Measurements from ENCODE around the gene ABL2. TPM values are rescaled to one million over a fixed set of nuclear protein-coding genes. Genes with fewer than 3 reads are reported as not detected.
"Not testable (repeated sequence)": the region's sequence is repeated elsewhere in the genome, so short reads cannot be mapped to it uniquely, and the experiment has no call there.

ABL2 gene
- polyA plus RNA-seq: 8.7 TPM
- long read RNA-seq, donor 1: 0 reads
- long read RNA-seq, donor 2: 0 reads
- long read RNA-seq, donor 3: 0 reads
- long read RNA-seq, donor 4: 0 reads
- long read RNA-seq, donor 5: 0 reads
- long read RNA-seq, donor 6: 0 reads
- long read RNA-seq, donor 7: 0 reads
- long read RNA-seq, donor 8: 0 reads
- long read RNA-seq, donor 9: 0 reads
- long read RNA-seq, donor 10, partial matches to known transcripts: 0 of 1 reads
- long read RNA-seq, donor 10, other reads (novel, unspliced or antisense): 0 of 1 reads
- long read RNA-seq, donor 11, partial matches to known transcripts: 0 of 1 reads
- long read RNA-seq, donor 11, other reads (novel, unspliced or antisense): 0 of 1 reads

DNA sequence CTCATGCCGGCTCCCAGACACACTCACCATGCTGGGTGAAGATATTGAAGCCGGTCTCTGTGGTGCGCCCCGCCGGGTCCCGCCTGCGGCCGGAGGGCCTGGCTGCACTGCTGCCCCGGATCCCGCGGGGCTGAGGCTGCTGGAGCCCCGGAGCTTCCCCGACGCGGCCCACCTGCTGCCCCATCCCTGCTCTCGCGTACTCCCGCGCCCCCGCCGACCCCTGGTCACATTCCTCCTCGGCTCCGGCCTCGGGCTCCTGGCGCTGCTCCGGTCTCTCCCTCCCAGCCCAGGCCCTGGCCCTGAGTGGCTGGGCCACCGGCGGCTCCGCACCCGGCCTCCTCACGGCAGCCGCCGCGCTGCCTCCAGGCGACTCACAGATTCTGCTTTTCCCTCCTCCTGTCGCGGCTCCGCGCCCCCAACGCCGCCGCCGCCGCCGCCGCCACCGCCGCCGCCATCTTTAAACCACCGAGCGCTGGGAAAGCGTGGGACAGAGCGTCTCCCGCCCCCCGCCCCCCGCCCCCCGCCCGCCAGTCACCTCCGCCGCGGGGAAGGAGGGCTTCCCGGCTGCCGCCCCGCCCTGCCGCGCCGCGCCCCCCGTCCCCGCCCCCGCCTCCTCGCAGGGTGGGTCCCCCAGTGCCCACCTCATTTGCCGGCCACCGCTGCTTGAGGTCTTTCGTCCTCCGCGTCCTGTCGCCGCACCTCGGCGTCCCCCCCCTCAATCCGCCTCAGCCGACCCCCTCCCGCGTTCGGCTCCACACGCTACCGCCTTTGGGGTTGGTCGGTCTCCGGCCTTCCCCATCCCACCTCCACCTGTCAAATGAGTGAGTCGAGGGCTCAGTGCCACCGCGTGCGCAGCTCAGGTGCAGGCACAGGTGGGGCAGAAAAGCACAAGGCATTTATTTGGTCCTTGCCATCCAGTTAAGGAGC, at the start of gene ABL2:
TSS of gene ABL2 (minus strand) at position 464 of the 927 bp plus-strand sequence. CDS start at position 184, 280 bp downstream.
- peaks cover 6% of the 10 kb centered on the region for H3K4me1 ChIP-seq (ENCODE audit: control insufficient read depth, insufficient read depth, low read length)
- no peaks in the 10 kb centered on the region for H3K9me3 ChIP-seq (ENCODE audit: control insufficient read depth, low read depth, low read length)
- H3K27ac ChIP-seq (ENCODE audit: low read length): peak within 1 kb of the TSS; percentile 55
- H3K27me3 ChIP-seq (ENCODE audit: control insufficient read depth, insufficient read depth, low read length): no peaks in the 10 kb centered on the region
- peak; percentile 18 to 62 for DNase-seq
- no peaks in the 10 kb centered on the region for H3K36me3 ChIP-seq (ENCODE audit: control insufficient read depth, insufficient read depth, low read length)
- no CpG with 5 or more reads among the region's 94 CpGs for WGBS (ENCODE audit: insufficient coverage, low lambda C conversion rate)
- peak within 1 kb of the TSS; percentile 74 for H3K4me3 ChIP-seq (ENCODE audit: low read length)

GRCh38 chr1:179278920-179279319, 49.4 kb upstream of the ABL2 start:
- Histone ChIP-seq H3K36me3 (ENCODE audit: control insufficient read depth, insufficient read depth, low read length) (no peaks in the 10 kb centered on the region), H3K27ac (ENCODE audit: low read length) (no peak overlapping the region), H3K27me3 (ENCODE audit: control insufficient read depth, insufficient read depth, low read length) (no peaks in the 10 kb centered on the region), H3K4me3 (ENCODE audit: low read length) (no peak overlapping the region), H3K9me3 (ENCODE audit: control insufficient read depth, low read depth, low read length) (peaks cover 3% of the 10 kb centered on the region), H3K4me1 (ENCODE audit: control insufficient read depth, insufficient read depth, low read length) (no peaks in the 10 kb centered on the region)
- no peak for DNase-seq
- no CpG with 5 or more reads among the region's 5 CpGs for WGBS (ENCODE audit: insufficient coverage, low lambda C conversion rate)

- not testable (repeated sequence) for H3K4me1 ChIP-seq (ENCODE audit: control insufficient read depth, insufficient read depth, low read length); H3K27ac ChIP-seq (ENCODE audit: low read length); H3K4me3 ChIP-seq (ENCODE audit: low read length); DNase-seq; H3K9me3 ChIP-seq (ENCODE audit: control insufficient read depth, low read depth, low read length); H3K36me3 ChIP-seq (ENCODE audit: control insufficient read depth, insufficient read depth, low read length); H3K27me3 ChIP-seq (ENCODE audit: control insufficient read depth, insufficient read depth, low read length)
- WGBS (ENCODE audit: insufficient coverage, low lambda C conversion rate): no CpG with 5 or more reads among the region's 5 CpGs
Observed at GRCh38 chr1:179274424-179274823, 44.9 kb upstream of the ABL2 start.

- H3K9me3 ChIP-seq (ENCODE audit: control insufficient read depth, low read depth, low read length): no peaks in the 10 kb centered on the region
- H3K4me1 ChIP-seq (ENCODE audit: control insufficient read depth, insufficient read depth, low read length): no peaks in the 10 kb centered on the region
- no peak for DNase-seq
Observed at GRCh38 chr1:179269071-179269470, 39.6 kb upstream of the ABL2 start.

GRCh38 chr1:179264507-179264906, 35.0 kb upstream of the ABL2 start:
- WGBS (ENCODE audit: insufficient coverage, low lambda C conversion rate): 38% methylated on average over 2 of the region's 3 CpGs
- Histone ChIP-seq H3K27ac (ENCODE audit: low read length) (no peak overlapping the region), H3K4me3 (ENCODE audit: low read length) (no peak overlapping the region)

More at GRCh38 chr1:179269071-179269470, 39.6 kb upstream of the ABL2 start:
- Histone ChIP-seq H3K4me3 (ENCODE audit: low read length) (no peak overlapping the region), H3K27me3 (ENCODE audit: control insufficient read depth, insufficient read depth, low read length) (no peaks in the 10 kb centered on the region), H3K27ac (ENCODE audit: low read length) (no peak overlapping the region), H3K36me3 (ENCODE audit: control insufficient read depth, insufficient read depth, low read length) (no peaks in the 10 kb centered on the region)

GRCh38 chr1:179263121-179263520, 33.6 kb upstream of the ABL2 start:
- Histone ChIP-seq H3K4me1 (ENCODE audit: control insufficient read depth, insufficient read depth, low read length) (peaks cover 3% of the 10 kb centered on the region), H3K27me3 (ENCODE audit: control insufficient read depth, insufficient read depth, low read length) (no peaks in the 10 kb centered on the region), H3K36me3 (ENCODE audit: control insufficient read depth, insufficient read depth, low read length) (no peaks in the 10 kb centered on the region), H3K4me3 (ENCODE audit: low read length) (no peak overlapping the region), H3K9me3 (ENCODE audit: control insufficient read depth, low read depth, low read length) (no peaks in the 10 kb centered on the region), H3K27ac (ENCODE audit: low read length) (no peak overlapping the region)
- peak; percentile 17 to 48 for DNase-seq

More at GRCh38 chr1:179264507-179264906, 35.0 kb upstream of the ABL2 start:
- peaks cover 3% of the 10 kb centered on the region for H3K4me1 ChIP-seq (ENCODE audit: control insufficient read depth, insufficient read depth, low read length)
- no peaks in the 10 kb centered on the region for H3K9me3 ChIP-seq (ENCODE audit: control insufficient read depth, low read depth, low read length)
- no peaks in the 10 kb centered on the region for H3K36me3 ChIP-seq (ENCODE audit: control insufficient read depth, insufficient read depth, low read length)
- H3K27me3 ChIP-seq (ENCODE audit: control insufficient read depth, insufficient read depth, low read length): no peaks in the 10 kb centered on the region
- no peak for DNase-seq

DNA sequence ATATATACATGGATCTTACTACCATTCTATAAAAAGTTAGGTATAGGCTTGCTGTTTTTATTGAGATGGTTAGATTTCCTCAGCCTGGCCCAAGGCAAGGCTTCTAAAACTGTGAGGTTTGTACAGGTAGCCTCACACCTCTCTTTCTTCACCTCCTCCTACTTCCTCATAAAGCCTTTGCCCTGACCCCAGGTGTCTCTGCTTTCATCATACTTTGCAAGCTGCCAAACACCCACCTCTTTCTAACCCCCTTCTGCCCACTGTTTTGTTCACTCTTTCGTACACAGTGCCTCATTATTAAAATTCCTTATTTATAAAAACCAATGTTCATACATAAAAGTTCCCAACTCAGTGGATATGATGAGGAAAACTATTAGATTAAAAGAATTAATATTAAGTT, 32.7 kb upstream of the ABL2 start:
- H3K4me3 ChIP-seq (ENCODE audit: low read length): no peak overlapping the region
- no peaks in the 10 kb centered on the region for H3K36me3 ChIP-seq (ENCODE audit: control insufficient read depth, insufficient read depth, low read length)
- DNase-seq: no peak
- no peak overlapping the region for H3K27ac ChIP-seq (ENCODE audit: low read length)
- WGBS (ENCODE audit: insufficient coverage, low lambda C conversion rate): no CpG with 5 or more reads among the region's 1 CpG
- no peaks in the 10 kb centered on the region for H3K27me3 ChIP-seq (ENCODE audit: control insufficient read depth, insufficient read depth, low read length)
- peaks cover 3% of the 10 kb centered on the region for H3K4me1 ChIP-seq (ENCODE audit: control insufficient read depth, insufficient read depth, low read length)
- H3K9me3 ChIP-seq (ENCODE audit: control insufficient read depth, low read depth, low read length): no peaks in the 10 kb centered on the region

GRCh38 chr1:179253286-179253972, 24.0 kb upstream of the ABL2 start:
- Histone ChIP-seq H3K4me3 (ENCODE audit: low read length) (no peak overlapping the region), H3K36me3 (ENCODE audit: control insufficient read depth, insufficient read depth, low read length) (no peaks in the 10 kb centered on the region), H3K27me3 (ENCODE audit: control insufficient read depth, insufficient read depth, low read length) (no peaks in the 10 kb centered on the region), H3K9me3 (ENCODE audit: control insufficient read depth, low read depth, low read length) (no peaks in the 10 kb centered on the region), H3K27ac (ENCODE audit: low read length) (no peak overlapping the region), H3K4me1 (ENCODE audit: control insufficient read depth, insufficient read depth, low read length) (no peaks in the 10 kb centered on the region)
- no peak for DNase-seq
- WGBS (ENCODE audit: insufficient coverage, low lambda C conversion rate): 100% methylated on average over 1 of the region's 8 CpGs

DNA sequence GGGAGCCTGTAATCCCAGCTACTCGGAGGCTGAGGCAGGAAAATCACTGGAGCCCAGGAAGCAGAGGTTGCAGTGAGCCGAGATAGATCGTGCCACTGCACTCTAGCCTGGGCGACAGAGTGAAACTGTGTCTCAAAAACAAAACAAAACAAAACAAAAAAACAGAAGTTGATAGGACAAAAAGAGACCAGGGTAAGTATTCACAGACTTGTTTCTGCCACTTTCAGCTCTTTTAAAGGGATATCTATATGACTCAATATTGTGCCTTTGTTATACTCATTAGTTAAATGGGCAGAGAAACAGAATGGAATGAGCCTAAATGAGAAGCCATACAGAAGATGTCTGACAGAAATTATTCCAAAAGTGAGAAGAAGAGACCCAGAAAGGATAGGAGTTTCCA, 23.1 kb upstream of the ABL2 start:
- Histone ChIP-seq H3K4me3 (ENCODE audit: low read length) (no peak overlapping the region), H3K9me3 (ENCODE audit: control insufficient read depth, low read depth, low read length) (no peaks in the 10 kb centered on the region), H3K36me3 (ENCODE audit: control insufficient read depth, insufficient read depth, low read length) (no peaks in the 10 kb centered on the region), H3K4me1 (ENCODE audit: control insufficient read depth, insufficient read depth, low read length) (no peaks in the 10 kb centered on the region), H3K27ac (ENCODE audit: low read length) (no peak overlapping the region), H3K27me3 (ENCODE audit: control insufficient read depth, insufficient read depth, low read length) (no peaks in the 10 kb centered on the region)
- no CpG with 5 or more reads among the region's 4 CpGs for WGBS (ENCODE audit: insufficient coverage, low lambda C conversion rate)
- no peak for DNase-seq

DNA sequence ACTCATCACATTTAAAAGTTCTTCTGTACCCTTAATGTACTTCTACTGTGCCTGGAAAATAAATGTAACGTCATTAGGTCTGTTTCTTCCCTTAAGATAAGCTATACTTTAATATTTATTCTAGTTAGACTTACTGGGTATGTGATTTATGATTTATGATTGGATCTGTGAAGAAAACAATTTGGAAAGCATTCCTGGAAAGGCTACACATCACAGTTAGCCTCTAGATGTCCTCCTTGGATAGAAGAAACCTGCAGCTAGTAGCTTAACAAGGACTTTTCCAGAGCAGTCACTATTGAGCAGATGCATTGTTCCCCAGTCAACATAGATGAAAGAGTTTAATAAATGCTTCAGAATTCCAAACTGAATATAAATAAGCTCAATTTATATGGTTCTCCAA, 22.2 kb upstream of the ABL2 start:
- no peak overlapping the region for H3K27ac ChIP-seq (ENCODE audit: low read length)
- DNase-seq: peak; percentile 33 to 39
- 17% methylated on average over 1 of the region's 1 CpG for WGBS (ENCODE audit: insufficient coverage, low lambda C conversion rate)
- no peaks in the 10 kb centered on the region for H3K4me1 ChIP-seq (ENCODE audit: control insufficient read depth, insufficient read depth, low read length)
- no peaks in the 10 kb centered on the region for H3K36me3 ChIP-seq (ENCODE audit: control insufficient read depth, insufficient read depth, low read length)
- no peaks in the 10 kb centered on the region for H3K9me3 ChIP-seq (ENCODE audit: control insufficient read depth, low read depth, low read length)
- no peak overlapping the region for H3K4me3 ChIP-seq (ENCODE audit: low read length)
- no peaks in the 10 kb centered on the region for H3K27me3 ChIP-seq (ENCODE audit: control insufficient read depth, insufficient read depth, low read length)
